ENCODE measurements around the gene SNX19.

SNX19 gene

DNA sequence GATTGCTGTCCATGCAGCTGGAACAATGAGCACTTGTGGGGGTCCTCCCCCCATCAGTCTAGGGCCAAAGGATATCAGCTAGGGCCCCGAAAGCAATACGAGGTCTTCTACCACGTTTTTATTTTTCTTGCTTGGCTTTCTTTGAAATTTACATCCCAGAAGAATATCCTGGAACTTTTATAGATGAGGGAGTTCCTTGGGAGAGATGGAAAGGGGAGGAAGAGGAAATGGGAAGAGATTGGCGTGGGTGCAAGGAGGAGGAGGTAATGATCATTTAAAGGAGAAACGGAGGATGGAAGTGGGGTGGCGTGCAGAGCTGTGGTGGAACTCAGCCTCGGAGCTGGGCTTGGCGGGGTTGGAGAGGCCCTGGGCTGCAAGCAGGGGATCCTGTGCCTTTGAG, 90.3 kb downstream of the SNX19 start:
- no peaks in the 10 kb centered on the region for H3K36me3 ChIP-seq (ENCODE audit: control insufficient read depth in 5 of 5, insufficient read depth in 5 of 5, low read length in 5 of 5)
- no peak overlapping the region for H3K4me3 ChIP-seq (ENCODE audit: low read depth in 1 of 5, low read length in 5 of 5)
- no peak overlapping the region for H3K27ac ChIP-seq (ENCODE audit: low read depth, low read length)
- H3K9ac ChIP-seq (ENCODE audit: low read length in 5 of 5), result no peak overlapping the region
- no peaks in the 10 kb centered on the region for H3K9me3 ChIP-seq (ENCODE audit: control insufficient read depth in 5 of 5, low read length in 5 of 5)
- peaks cover 7 to 37% (median 35%) of the 10 kb centered on the region in 5 donors for H3K4me1 ChIP-seq (ENCODE audit: control insufficient read depth in 5 of 5, insufficient read depth in 5 of 5, low read length in 5 of 5)
- no peaks in the 10 kb centered on the region for H3K27me3 ChIP-seq (ENCODE audit: control insufficient read depth in 5 of 5, insufficient read depth in 4 of 5, low read length in 5 of 5)

DNA sequence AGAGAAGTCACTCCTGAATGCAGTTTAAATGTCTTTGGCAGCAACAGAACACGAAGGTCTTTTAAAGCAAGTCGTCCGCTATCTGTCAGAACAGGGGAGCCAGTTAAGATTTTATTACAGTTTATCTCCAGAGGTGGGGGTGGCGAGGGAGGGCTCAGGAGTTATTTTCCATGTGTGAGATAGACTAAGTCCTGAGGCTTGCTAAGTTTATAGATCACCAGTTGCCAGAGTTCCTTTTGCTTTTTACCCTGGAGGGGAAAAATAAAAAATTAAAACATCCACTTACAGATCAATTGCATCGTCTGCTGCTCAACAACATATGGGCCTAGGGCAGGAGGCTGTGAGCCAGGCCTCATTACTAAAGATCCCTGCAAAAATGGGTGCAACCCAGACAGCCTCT, 90.7 kb downstream of the SNX19 start:
- peaks cover 5 to 33% (median 31%) of the 10 kb centered on the region in 5 donors for H3K4me1 ChIP-seq (ENCODE audit: control insufficient read depth in 5 of 5, insufficient read depth in 5 of 5, low read length in 5 of 5)

More for the DNA sequence above, 90.7 kb downstream of the SNX19 start:
- Histone ChIP-seq H3K27ac (ENCODE audit: low read depth, low read length) (no peak overlapping the region), H3K27me3 (ENCODE audit: control insufficient read depth in 5 of 5, insufficient read depth in 4 of 5, low read length in 5 of 5) (no peaks in the 10 kb centered on the region), H3K36me3 (ENCODE audit: control insufficient read depth in 5 of 5, insufficient read depth in 5 of 5, low read length in 5 of 5) (no peaks in the 10 kb centered on the region), H3K9ac (ENCODE audit: low read length in 5 of 5) (no peak overlapping the region), H3K4me3 (ENCODE audit: low read depth in 1 of 5, low read length in 5 of 5) (no peak overlapping the region), H3K9me3 (ENCODE audit: control insufficient read depth in 5 of 5, low read length in 5 of 5) (no peaks in the 10 kb centered on the region)
